Limb (tissue), 2 donors: ENCODE data around the gene NUPR2.
"Not testable (repeated sequence)": the region's sequence is repeated elsewhere in the genome, so short reads cannot be mapped to it uniquely, and the experiment has no call there.

Source experiments
- DNase-seq, 2 donors: peaks; one replicate each; pipeline ENCODE4 v3.0.0-alpha.2; 2016; ENCODE audit errors: extremely low spot score in 2 of 2

The NUPR2 gene, protein sequence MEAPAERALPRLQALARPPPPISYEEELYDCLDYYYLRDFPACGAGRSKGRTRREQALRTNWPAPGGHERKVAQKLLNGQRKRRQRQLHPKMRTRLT

DNA sequence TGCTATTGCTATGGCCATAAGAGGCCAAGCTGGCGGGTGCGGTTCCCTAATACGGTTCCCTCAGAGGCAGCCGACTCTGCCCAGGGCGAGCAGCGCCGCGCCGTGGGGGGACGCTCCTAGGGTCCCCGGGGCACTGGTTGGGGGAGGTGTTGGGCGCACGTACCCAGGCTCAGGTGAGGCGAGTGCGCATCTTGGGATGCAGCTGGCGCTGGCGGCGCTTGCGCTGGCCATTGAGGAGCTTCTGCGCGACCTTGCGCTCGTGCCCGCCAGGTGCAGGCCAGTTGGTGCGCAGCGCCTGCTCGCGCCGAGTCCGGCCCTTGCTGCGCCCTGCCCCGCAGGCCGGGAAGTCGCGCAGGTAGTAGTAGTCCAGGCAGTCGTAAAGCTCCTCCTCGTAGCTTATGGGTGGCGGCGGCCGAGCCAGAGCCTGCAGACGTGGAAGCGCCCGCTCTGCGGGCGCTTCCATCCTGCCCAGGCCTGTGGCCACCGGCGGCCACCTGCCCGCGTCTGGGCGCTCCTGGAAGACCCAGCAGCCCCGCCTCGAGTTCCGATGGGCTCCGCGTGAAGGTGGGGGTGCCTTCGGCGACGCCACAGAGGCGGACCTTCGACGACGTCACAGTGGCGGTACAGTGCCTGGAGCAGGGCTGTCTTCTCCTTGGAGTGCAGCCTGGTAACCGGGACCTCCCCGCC is at the start of gene NUPR2:
Gene NUPR2, minus strand, starts transcription at position 566 of the 687 bp plus-strand sequence. Its CDS starts 103 bp downstream, at position 463.
- DNase-seq = no peak

DNA sequence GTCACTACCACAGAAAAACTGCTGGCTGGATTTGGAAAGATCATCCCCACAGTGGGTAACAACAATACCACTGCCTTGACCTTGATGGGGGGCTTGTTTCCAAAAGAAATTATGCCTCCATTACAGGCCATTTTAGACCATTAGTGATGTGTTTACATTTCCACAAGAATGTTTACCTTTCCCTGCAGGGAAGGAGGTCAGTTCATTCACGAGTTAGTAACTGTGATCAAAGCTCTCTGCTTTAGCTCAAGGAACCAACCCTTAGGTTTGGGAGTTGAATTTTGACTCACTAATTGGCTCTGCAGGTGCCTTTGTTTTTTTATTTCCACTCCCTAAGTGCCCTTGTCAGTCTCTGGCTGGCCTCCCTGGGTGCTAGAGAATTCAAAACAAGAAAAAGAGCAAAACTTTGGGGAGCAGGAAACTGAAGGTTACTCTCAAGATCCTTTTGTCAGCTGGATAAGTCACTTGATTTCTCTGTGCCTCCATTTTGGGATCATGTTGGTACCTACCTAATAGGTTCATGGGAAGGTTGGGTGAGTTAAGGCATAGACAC is 41.1 kb upstream of the NUPR2 start:
- DNase-seq = no peak

DNA sequence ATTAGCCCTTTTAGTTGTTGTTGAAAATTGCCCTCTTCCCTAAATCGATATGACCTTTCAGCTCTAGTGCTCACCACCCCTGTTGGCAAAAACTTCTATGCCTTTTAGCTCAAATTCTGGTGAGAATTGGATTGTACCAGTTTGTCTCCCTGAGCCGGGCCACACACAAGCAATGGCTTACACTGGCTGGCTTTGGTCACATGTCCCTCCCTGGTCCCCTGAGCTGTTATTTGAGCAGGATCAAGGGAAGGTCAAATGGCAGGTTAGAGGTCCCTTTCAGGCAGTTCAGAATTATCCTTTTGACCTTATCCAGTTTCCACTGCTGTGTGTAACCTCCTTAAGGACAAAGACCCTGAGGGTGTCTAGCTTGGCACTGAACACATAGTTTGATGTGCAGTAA is 14.8 kb upstream of the NUPR2 start:
- not testable (repeated sequence) for DNase-seq

DNA sequence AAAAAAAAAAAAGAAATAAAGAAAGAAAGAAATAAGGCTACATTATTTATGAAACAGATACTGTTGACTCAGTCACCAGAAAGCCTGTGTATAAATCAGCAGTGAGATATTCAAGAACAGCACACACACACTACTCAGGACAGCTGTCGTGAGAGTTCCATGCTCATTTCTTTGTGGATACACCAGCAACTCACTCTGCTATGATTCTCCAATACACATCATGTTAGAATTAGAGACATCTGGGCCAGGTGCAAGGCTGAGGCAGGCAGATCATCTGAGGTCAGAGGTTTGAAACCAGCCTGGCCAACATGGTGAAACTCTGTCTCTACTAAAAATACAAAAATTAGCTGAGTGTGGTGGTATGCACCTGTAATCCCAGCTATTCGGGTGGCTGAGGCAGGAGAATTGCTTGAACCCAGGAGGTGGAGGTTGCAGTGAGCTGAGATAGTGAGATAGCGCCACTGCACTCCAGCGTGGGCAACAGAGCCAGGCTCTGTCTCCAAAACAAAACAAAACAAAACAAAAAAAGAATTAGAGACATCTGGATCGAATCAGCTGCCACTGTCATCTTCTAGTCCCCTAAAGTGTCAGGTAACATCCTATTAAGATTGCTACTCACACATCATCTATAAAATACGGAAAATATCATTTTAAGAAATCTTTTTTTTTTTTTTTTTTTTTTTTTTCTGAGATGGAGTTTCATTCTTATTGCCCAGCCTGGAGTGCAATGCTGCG is 11.2 kb upstream of the NUPR2 start:
- DNase-seq = no peak

DNA sequence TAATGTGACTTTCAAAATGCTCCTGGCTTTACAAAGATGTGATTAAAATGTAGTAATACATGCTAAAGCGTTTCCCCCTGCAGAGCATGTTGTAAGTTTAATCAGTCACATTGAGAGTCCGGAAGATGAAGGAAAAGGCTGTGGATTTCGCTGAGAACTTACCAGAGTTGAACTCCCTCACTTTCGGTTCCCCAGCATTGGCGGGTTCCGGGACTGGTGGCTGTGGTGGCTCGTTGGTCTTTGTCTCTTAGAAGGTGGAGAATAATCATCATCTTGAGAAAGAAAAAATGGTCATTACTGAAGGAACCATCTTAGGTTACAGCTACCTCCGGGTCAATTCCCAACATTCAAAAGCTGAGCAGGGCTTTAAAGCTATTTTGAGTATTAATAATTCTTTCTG is 9.6 kb upstream of the NUPR2 start:
- DNase-seq = no peak

DNA sequence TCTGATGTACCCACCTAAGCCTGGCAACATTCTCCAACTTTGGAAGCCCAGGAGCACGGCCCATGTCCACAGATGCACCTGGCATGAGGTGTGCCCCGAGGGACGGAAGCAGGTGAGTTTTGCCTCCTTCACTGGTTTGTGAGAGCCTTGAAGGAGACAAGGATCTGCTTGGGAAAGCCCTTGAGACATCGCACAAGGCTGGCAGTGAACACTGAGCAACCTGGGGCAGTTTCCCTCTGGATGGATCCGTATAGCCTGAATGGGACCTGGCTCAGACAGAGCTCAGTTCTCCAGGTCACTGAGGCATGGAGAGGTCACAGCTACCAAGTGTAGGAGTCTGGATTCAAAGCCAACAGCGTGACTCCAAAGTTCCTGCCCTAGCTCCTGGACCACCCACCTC is 8.8 kb upstream of the NUPR2 start:
- no peak for DNase-seq

DNA sequence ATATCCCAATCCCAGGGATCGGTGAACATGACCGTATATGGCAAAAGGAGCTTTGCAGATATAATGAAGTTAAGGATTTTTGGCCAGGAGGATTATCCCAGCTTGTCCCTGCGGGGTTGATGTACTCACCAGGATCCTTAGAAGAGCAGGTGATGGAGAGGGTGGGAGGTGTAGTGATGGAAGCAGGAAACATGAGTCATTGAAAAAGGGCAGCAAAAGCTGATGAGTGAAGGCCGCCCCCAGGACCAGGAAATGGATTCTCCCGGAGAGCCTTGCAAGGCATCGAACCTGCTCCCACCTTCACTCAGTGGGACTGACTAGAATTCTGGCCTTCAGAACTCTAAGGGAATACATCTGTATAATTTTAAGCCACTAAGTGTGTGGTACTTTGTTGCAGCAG is 5.2 kb upstream of the NUPR2 start:
- no peak for DNase-seq

DNA sequence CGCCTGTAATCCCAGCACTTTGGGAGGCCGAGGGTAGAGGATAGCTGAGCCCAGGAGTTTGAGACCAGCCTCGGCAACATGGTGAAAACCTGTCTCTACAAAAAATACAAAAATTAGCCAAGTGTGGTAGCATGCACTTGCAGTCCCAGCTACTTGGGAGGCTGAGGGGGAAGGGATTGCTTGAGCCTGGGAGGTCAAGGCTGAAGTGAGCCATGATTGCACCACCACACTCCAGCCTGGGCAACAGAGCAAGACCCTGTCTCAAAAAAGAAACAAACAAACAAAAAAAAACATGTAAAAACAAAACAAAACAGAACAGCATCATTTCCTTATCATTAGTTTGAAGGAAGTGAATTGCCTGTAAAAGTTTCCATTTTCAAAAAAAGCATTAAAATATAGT is 4.0 kb downstream of the NUPR2 start:
- not testable (repeated sequence) for DNase-seq

DNA sequence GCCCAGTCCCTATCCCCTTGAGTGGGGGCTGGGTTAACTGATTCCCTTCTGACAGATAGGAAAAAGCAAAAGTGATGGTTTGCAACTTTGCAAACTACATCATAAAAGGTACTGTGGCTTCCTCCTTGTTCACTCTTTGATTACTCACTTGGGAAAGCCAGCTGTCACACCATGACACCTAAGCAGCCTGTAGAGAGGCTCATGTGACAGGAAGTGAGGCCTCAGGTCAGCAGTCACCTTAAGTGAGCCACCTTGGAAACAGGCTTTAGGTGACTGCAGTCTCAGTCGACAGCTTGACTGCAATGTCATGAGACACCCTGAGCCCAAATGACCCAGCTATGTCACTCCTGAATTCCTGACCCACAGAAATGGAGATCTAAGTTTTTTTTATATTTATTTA is 5.6 kb downstream of the NUPR2 start:
- DNase-seq = no peak

DNA sequence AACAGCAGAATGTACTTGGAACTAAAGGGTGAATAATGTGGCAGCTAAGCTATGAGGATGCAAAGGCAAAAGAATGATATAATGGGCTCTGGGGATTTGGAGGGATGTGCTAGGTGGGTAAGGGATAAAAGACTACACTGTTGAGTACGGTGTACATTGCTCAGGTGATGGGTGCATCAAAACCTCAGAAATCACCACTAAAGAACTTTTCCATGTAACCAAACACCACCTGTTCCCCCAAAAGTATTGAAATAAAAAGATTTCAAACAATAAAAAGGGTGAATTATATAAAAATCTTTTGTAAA is 8.3 kb downstream of the NUPR2 start:
- DNase-seq = no peak

DNA sequence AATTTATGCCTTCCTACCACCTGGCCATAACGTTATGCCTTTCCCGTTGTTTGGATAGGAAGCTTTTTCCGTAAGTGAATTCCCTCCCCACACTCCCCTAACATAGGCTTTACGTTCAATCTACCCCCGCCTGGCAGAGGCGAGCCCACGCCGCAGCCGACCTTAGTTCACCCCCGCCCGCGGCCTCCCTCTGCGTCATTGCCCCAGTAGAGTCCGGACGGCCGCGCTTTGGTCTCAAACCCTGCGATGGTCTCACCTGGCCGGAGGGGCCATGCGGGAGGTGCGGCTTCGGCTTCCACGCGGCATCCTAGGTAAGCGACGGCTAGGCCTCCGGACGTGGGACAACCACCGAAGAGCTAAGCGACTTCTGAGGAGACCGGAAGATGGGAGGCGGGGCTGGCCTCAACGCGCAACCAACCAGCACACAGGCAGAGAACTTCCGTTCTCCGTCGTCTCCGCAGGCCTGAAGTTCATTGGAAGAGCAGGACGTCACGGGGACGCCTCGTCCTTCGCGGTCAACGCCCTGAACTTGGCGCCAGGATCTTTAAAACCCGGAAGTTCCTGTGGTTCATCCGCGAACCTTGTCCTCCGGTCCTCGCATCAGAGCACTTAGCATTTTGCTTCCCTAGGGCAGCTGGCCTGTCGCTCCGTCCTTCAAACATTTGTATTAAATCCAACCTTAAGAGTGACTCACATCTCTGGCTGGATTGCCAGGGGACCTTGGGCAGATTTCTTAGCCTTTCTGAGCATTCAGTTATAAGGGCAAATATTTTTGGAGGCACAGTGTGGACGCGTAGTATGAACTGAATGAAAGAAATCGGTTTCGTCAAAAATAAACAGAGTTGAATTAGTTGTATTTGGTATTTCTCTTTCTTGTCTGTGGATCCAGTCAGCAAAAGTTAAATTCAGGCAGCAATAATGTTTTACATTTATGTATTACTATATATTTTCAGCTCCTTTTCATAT is 9.8 kb downstream of the NUPR2 start, which contains the start of gene CHCHD2:
Gene CHCHD2, minus strand, starts transcription at position 369 of the 966 bp plus-strand sequence. Its CDS starts 63 bp downstream, at position 306.
- DNase-seq = peak; percentile 94 to 98

DNA sequence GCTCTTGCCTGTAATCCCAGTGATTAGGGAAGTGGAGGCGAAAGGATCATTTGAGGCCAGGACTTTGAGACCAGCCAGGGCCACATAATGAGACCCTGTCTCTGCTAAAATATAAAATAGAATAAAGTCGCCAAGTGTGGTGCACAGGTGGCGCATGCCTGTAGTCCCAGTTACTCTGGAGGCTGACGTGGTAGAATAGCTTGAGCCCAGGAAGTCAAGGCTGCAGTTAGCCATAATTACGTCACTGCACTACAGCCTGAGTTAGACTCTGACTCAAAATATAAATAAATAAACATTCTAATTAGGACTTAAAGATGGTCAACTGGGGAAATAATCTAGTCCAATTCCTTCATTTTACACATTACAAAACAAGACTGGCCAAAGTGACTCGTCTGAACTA is 10.7 kb downstream of the NUPR2 start:
- DNase-seq = no peak

DNA sequence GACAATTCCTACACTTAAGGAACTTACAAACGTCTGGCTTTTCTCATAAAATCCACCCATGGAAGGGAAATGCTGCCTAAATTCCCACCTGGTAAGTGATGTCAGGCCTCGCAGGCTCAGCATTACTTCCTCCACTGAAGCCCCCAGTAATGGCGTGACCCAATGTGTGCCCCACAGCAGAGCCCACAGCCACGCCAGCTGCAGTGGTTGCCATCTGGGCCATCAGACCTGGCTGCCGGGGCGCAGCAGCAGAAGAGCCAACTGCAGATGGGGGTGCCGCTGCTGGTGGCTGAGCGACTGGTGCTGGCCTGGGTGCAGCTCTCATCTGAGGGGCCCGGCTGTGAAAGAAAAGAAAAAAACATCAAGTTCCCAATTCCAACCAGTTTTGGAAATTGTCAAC is 12.1 kb downstream of the NUPR2 start:
- DNase-seq = not testable (repeated sequence)

DNA sequence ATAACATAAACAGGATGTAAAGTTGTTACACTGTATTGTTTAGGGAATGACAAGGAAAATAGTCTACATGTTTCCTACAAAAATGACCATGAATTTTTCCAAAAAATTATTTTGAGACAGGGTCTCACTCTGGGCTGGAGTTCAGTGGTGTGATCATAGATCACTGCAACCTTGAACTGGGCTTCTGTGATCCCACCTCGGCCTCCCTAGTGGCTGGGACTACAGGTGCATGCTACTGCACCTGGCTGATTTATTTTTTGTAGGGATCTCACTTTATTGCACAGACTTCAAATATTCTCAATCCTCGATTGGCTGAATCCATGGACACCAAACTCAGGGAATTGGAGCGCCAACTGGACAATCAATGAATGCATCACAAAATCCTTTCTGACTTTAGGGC is 16.6 kb downstream of the NUPR2 start:
- DNase-seq = no peak

DNA sequence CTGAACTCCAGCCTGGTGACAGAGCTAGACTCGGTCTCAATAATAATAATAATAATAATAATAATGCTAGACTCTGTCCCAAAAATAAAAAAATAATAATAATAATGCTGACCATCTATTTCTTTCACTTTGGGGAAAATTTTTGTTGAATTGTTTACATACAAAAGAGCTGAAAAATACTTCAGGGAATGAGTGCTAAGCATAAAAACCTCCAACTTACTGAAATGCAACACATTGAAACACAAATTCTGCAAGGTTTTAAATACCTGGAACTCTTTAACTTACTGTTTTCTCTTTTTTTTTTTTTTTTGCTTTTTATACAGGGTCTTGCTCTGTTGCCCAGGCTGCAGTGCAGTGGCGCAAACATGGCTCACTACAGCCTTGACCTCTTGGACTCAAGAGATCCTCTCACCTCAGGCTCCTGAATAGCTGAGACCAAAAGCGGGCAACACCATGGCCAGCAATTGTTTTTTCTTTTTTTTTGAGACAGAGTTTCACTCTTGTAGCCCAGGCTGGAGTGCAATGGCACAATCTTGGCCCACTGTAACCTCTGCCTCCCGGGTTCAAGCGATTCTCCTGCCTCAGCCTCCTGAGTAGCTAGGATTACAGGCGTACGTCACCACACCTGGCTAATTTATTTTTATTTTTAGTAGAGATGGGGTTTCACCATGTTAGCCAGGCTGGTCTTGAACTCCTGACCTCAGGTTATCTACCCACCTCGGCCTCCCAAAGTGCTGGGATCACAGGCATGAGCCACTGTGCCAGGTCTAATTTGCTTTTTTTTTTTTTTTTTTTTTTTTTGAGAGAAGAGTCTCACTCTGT is 17.8 kb downstream of the NUPR2 start:
- DNase-seq = not testable (repeated sequence)

DNA sequence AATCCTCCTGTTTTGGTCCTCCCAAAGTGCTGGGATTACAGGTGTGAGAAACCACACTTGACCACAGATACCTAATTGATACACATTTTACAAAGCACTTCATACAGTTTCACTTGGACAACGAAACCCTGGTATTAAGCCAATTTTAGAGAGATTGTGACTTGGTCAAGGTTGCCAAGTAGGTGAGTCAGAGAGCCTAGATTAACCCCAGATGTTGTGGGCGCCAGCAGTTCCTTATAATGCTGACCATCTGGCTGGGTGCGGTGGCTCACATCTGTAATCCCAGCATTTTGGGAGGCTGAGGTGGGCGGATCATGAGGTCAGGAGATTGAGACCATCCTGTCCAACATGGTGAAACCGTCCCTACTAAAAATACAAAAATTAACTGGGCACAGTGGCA is 18.5 kb downstream of the NUPR2 start:
- no peak for DNase-seq

DNA sequence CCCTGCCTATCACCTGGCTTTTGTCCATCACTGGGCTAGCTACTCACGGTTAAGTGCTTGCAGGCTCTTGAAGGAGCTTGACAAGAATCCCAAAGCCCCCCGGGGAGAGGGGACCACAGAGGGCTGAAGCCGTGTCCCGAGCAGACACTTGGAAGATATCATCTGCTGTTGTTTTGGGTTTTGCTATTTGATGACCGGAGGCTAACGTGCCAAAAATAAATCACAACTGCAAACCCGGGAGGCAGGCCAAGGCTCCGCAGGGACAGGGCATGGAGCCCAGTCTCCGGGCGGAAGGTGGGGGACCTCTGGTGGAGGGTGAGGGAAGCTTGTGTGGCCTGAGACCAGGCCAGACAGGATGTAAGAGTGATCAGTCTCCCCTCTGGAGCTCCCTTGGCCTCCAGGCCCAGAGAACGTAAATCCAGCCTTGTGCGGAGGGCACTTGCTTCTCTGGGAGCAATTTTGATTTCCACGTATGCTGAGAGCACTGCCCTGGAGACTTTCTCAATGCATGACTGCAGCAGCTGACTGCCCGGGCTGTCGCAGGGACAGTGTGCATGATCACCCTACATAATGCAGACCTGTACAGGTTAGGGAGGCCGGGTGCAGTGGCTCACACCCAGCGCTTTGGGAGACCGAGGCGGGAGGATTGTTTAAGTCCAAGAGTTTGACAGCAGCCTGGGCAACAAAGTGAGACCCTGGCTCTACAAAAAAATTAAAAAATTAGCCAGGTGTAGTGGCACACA is 23.3 kb downstream of the NUPR2 start, which contains the start of gene PHKG1:
Gene PHKG1, minus strand, starts transcription at position 164 of the 743 bp plus-strand sequence. CDS start 4,011 bp downstream, outside the sequence.
- DNase-seq = peak; percentile 51 to 61

DNA sequence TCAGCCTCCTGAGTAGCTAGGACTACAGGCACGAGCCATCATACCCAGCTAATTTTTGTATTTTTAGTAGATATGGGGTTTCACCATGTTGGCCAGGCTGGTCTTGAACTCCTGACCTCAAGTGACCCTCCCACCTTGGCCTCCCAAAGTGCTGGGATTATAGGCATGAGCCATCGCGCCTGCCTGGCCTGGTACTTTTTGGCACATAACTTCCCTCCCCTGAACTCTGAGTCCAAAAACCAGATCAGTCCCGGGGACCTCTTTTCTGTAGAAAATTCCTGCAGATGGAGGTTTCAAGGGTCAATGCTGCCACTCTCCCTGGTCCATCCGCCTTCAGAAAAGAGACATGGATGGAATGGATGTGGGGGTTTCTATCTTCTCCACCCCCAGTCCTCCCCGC is 23.8 kb downstream of the NUPR2 start:
- DNase-seq = not testable (repeated sequence)

DNA sequence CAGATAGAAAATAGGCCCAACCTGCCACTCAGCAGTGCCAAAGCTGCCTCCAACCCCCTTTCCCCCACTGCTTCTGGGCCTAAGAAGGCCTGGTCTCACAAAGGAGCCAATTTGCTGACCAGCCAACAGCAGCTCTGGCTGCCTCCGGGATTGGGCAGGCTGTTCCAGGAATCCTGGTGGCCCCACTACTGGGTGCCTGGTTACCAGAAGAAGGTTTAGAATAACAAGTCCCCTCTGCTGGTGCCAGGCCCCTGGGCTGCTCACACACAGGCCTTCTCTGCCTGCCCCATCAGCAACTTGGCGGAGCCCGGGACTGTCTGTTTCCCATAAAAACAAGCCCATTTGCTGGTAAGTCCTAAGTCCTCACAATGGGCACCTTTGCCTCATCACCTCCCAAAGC is 24.6 kb downstream of the NUPR2 start:
- no peak for DNase-seq

DNA sequence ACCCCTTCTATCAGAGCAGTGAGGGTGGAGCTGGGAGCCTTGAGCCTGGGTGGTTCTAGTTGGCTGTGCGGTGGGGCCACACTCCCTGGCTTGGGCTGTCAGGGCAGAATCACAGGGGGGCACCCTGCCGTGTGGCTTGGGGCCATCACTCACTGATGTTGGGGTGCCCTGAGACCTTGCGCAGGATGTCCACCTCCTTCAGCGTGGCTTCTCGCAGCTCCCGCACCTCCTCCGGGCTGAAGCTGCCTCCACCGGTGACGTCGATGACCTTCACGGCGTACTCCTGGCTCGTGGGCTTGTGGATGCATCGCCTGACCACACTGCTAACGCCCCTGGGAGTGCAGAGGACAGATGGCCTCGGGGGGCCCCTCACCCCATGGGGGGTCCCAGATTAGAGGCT is 28.8 kb downstream of the NUPR2 start:
- no peak for DNase-seq
